H1 (cell line): Measurements from ENCODE around the gene OLFML2B. TPM values are rescaled to one million over a fixed set of nuclear protein-coding genes. Genes with fewer than 3 reads are reported as not detected.

Experiments used
- ASH2L ChIP-seq: fragments of 200-600, 300-600 bp; sonication (generic); IDR thresholded peaks from one replicate; pipeline ENCODE4 v1.7.1; 2017; ENCODE audit warnings: low read length
- JUND ChIP-seq: IDR thresholded peaks from 2 replicates; pipeline ENCODE4 v1.6.1; 2011; ENCODE audit warnings: mild to moderate bottlenecking, improper control_type of control experiment, low read length
- KDM1A ChIP-seq: fragments of 200-600, 300-600 bp; sonication (generic); IDR thresholded peaks from 2 replicates; pipeline ENCODE4 v1.7.1; 2016; ENCODE audit warnings: mild to moderate bottlenecking, low read length, borderline replicate concordance
- POU5F1 ChIP-seq: IDR thresholded peaks from 2 replicates; pipeline ENCODE4 v1.6.1; 2011; ENCODE audit warnings: low read depth, mild to moderate bottlenecking, low read length, moderate library complexity
- RBBP5 ChIP-seq: IDR thresholded peaks from 2 replicates; pipeline ENCODE4 v1.7.1; 2012; ENCODE audit warnings: low read depth, mild to moderate bottlenecking, inconsistent platforms, low read length, moderate library complexity, borderline replicate concordance
- RXRA ChIP-seq: IDR thresholded peaks from 2 replicates; pipeline ENCODE4 v1.6.1; 2011; ENCODE audit warnings: low read depth, mild to moderate bottlenecking, low read length, moderate library complexity; ENCODE audit not compliant: insufficient read depth
- SIRT6 ChIP-seq: IDR thresholded peaks from one replicate; pipeline ENCODE4 v1.7.1; 2012; ENCODE audit warnings: low read length, inconsistent platforms
- ZNF274 ChIP-seq: IDR thresholded peaks from 2 replicates; pipeline ENCODE4 v1.7.0; 2012; ENCODE audit warnings: low read length, borderline replicate concordance; ENCODE audit errors: extremely low read depth
- polyA plus RNA-seq, 7 experiments: library from polyadenylated mRNA; depleted of rRNA in 3 of 7; stranded (reverse) in 5 of 7; unstranded in 2 of 7; fragments of >200 nt in 5 of 7; fragments of 200-250 nt in 2 of 7; gene quantifications; 1 replicate in 5 of 7; 2 replicates in 1 of 7; 4 replicates in 1 of 7; pipeline versions ENCODE4 v1.2.1 to v1.2.3, GENCODE V29; 2011 to 2013; ENCODE audit warnings: missing spikeins in 2 of 7, mixed read lengths in 2 of 7
- total RNA-seq: library from RNA; stranded (reverse); fragmentation: NEBNext Ultra II Directional; extraction: Animal tissue kit (Norgen Biotek cat#: 25700); gene quantifications from 2 replicates; pipeline ENCODE4 v1.2.1, GENCODE V29; 2021

OLFML2B gene
- total and polyA plus RNA-seq, 2 of the 8 experiments (the other 6 are each of a cell fraction or from before 2014, with no cell fraction given): 6.5 to 10.4 TPM

- no peak for TF ChIP-seq POU5F1
- TF ChIP-seq JUND: no peak
- no peak for TF ChIP-seq ASH2L
- no peak for TF ChIP-seq RBBP5
- no peak for TF ChIP-seq ZNF274
- no peak for TF ChIP-seq SIRT6
- no peak for TF ChIP-seq RXRA
- TF ChIP-seq KDM1A: no peak
Observed at GRCh38 chr1:162021124-162021523, 2.5 kb downstream of the OLFML2B start (continued).
